B cell (primary cell): ENCODE results near the gene UPF3A.

Source experiments
- EZH2 ChIP-seq: IDR thresholded peaks from 2 replicates; pipeline ENCODE4 v1.6.1; 2012; ENCODE audit warnings: borderline replicate concordance, low read depth, mild to moderate bottlenecking, moderate library complexity, low read length; ENCODE audit not compliant: insufficient read depth, poor library complexity, severe bottlenecking
- TF ChIP-seq, protein P1 (sequence below): fragments of 200-600 bp; IDR thresholded peaks from one replicate; pipeline ENCODE4 v1.8.0; 2022; ENCODE audit warnings: antibody characterized with exemption, mild to moderate bottlenecking

- TF ChIP-seq, protein P1, sequence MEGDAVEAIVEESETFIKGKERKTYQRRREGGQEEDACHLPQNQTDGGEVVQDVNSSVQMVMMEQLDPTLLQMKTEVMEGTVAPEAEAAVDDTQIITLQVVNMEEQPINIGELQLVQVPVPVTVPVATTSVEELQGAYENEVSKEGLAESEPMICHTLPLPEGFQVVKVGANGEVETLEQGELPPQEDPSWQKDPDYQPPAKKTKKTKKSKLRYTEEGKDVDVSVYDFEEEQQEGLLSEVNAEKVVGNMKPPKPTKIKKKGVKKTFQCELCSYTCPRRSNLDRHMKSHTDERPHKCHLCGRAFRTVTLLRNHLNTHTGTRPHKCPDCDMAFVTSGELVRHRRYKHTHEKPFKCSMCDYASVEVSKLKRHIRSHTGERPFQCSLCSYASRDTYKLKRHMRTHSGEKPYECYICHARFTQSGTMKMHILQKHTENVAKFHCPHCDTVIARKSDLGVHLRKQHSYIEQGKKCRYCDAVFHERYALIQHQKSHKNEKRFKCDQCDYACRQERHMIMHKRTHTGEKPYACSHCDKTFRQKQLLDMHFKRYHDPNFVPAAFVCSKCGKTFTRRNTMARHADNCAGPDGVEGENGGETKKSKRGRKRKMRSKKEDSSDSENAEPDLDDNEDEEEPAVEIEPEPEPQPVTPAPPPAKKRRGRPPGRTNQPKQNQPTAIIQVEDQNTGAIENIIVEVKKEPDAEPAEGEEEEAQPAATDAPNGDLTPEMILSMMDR, result no peak
- no peak for TF ChIP-seq EZH2
Measured at GRCh38 chr13:114324334-114324733, 42.9 kb downstream of the UPF3A start.
